Tibial nerve (tissue), 3 donors: Measurements from ENCODE around the gene COL11A2.

ENCODE experiments used
- POLR2A ChIP-seq, 2 donors: fragments of 450-650 bp; IDR thresholded peaks; one replicate each; pipeline ENCODE4 v1.6.1; 2017; ENCODE audit warnings: antibody characterized with exemption in 2 of 2, mild to moderate bottlenecking in 2 of 2, moderate library complexity in 2 of 2
- TF ChIP-seq, protein P1 (sequence below), 5 experiments: fragments of 200-600 bp in 3 of 5; fragments of 450-650 bp in 2 of 5; sonication (generic) in 3 of 5; IDR thresholded peaks; one replicate each; pipeline ENCODE4 v1.5.1; 2016 to 2019; ENCODE audit warnings: antibody characterized with exemption in 5 of 5, mild to moderate bottlenecking in 3 of 5, moderate library complexity in 2 of 5

DNA sequence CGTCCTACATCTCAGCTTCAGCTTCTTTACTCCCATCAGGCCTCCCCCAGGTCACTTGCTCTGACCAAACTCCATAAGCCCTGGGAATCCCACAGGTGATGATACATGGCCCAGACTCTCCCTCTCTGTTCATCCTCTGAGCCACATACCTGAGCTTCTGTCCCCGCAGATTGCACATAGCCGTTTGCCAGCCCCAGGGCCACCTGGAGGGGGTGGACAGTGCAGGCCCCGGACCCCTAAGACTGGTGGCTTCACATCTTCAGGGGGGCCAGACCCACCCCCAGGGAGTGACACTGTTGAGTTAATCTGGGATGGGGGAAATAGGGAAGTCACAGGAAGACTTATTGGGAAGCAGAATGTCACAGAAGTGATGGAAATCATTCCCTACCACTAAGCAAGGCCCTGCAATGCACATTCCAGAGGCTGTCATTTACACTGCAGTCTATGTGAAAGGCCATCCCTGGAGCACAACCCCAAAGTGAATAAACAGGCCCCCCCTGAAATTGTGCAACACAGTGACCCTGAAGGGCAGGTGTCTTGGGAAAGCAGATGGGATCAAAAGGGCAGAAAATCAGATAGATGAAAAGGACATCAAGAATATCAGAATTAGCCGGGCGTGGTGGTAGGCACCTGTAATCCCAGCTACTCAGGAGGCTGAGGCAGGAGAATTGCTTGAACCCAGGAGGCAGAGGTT lies 6.0 kb upstream of the COL11A2 start:
- TF ChIP-seq, protein P1, sequence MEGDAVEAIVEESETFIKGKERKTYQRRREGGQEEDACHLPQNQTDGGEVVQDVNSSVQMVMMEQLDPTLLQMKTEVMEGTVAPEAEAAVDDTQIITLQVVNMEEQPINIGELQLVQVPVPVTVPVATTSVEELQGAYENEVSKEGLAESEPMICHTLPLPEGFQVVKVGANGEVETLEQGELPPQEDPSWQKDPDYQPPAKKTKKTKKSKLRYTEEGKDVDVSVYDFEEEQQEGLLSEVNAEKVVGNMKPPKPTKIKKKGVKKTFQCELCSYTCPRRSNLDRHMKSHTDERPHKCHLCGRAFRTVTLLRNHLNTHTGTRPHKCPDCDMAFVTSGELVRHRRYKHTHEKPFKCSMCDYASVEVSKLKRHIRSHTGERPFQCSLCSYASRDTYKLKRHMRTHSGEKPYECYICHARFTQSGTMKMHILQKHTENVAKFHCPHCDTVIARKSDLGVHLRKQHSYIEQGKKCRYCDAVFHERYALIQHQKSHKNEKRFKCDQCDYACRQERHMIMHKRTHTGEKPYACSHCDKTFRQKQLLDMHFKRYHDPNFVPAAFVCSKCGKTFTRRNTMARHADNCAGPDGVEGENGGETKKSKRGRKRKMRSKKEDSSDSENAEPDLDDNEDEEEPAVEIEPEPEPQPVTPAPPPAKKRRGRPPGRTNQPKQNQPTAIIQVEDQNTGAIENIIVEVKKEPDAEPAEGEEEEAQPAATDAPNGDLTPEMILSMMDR (IDR thresholded peaks at IDR 0.05) = no peak
- TF ChIP-seq POLR2A (IDR thresholded peaks at IDR 0.05) = no peak
